ENCODE results near the gene CELF5.

- TF ChIP-seq CTCF (IDR thresholded peaks at IDR 0.05 in 4 of 5, conservative IDR thresholded peaks at IDR 0.05 in 1 of 5), result no peak
- no peak for TF ChIP-seq POLR2A (IDR thresholded peaks at IDR 0.05)
These were observed 24.4 kb downstream of the CELF5 start for GRCh38 chr19:3248728-3249326.

All from gastrocnemius medialis (tissue), 4 donors.